B cell (primary cell): ENCODE measurements around the gene UNCX. TPM values are rescaled to one million over a fixed set of nuclear protein-coding genes. Genes with fewer than 3 reads are reported as not detected.

Experiments used
- ATAC-seq: fragments of 200-7000 bp; cut with Tn5 transposase; one replicate; pipeline ENCODE4 v1.10.0; 2021; ENCODE audit warnings: low read depth, mild to moderate bottlenecking, moderate number of reproducible peaks, moderate library complexity
- CTCF ChIA-PET: fragments of 350-600 bp; sonication (Branson Sonifier 250); formaldehyde crosslinking; loops from one replicate; lab custom pipeline; 2021; ENCODE audit warnings: antibody characterized with exemption, inconsistent platforms; lab: Charles Lee
- POLR2A ChIA-PET: fragments of 350-600 bp; sonication (Branson Sonifier 250); formaldehyde crosslinking; loops from one replicate; lab custom pipeline; 2021; ENCODE audit warnings: antibody characterized with exemption; lab: Charles Lee
- DNase-seq: peaks from one replicate; pipeline ENCODE4 v3.0.0; 2013
- H2AFZ ChIP-seq: 2 replicates; pipeline ENCODE4 v1.6.1; 2012; ENCODE audit warnings: mild to moderate bottlenecking, low read depth, low read length; ENCODE audit not compliant: insufficient read depth, poor library complexity, severe bottlenecking
- H3K27ac ChIP-seq, 2 donors: 1 replicate in 1 of 2; 2 replicates in 1 of 2; pipeline ENCODE4 v1.5.1; 2012 to 2013; ENCODE audit warnings: low read length in 2 of 2, mild to moderate bottlenecking in 2 of 2, moderate library complexity in 1 of 2
- H3K27me3 ChIP-seq, 4 experiments: fragments of 200-600 bp in 1 of 4; sonication (generic) in 1 of 4; replicated peaks in 1 of 4; 1 replicate in 2 of 4; 2 replicates in 2 of 4; pipeline versions ENCODE4 v1.6.1 to v1.7.0; 2013 to 2016; ENCODE audit warnings: low read length in 3 of 4, mild to moderate bottlenecking in 2 of 4, mixed read lengths in 1 of 4, moderate library complexity in 1 of 4; ENCODE audit not compliant: insufficient read depth in 4 of 4, control insufficient read depth in 3 of 4; ENCODE audit errors: control extremely low read depth in 1 of 4
- H3K36me3 ChIP-seq, 2 experiments: replicated peaks in 1 of 2; 1 replicate in 1 of 2; 2 replicates in 1 of 2; pipeline versions ENCODE4 v1.6.1 to v1.7.1; 2013; ENCODE audit warnings: low read length in 1 of 2; ENCODE audit not compliant: insufficient read depth in 2 of 2, control insufficient read depth in 1 of 2; ENCODE audit errors: control extremely low read depth in 1 of 2, extremely low read depth in 1 of 2
- H3K4me1 ChIP-seq, 2 donors: fragments of 200-600 bp in 1 of 2; sonication (generic) in 1 of 2; 1 replicate in 1 of 2; 2 replicates in 1 of 2; pipeline versions ENCODE4 v1.5.1 to v1.6.1; 2013 to 2017; ENCODE audit warnings: low read length in 2 of 2; ENCODE audit not compliant: control insufficient read depth in 2 of 2, insufficient read depth in 2 of 2
- H3K4me2 ChIP-seq: replicated peaks from 2 replicates; pipeline ENCODE3; 2012; ENCODE audit warnings: mild to moderate bottlenecking, low read depth, low read length; ENCODE audit not compliant: poor library complexity, severe bottlenecking
- H3K4me3 ChIP-seq, 5 experiments: fragments of 200-600 bp in 1 of 5; sonication (generic) in 1 of 5; 1 replicate in 3 of 5; 2 replicates in 2 of 5; pipeline versions ENCODE4 v1.5.1 to v1.7.0; 2011 to 2016; ENCODE audit warnings: low read length in 4 of 5, mild to moderate bottlenecking in 4 of 5, low read depth in 2 of 5, control low read depth in 1 of 5, moderate library complexity in 1 of 5; ENCODE audit not compliant: insufficient read depth in 1 of 5; ENCODE audit errors: control extremely low read depth in 1 of 5, extremely low read depth in 1 of 5
- H3K79me2 ChIP-seq: fragments of 200-600 bp; sonication (generic); one replicate; pipeline ENCODE4 v1.6.0; 2016; ENCODE audit warnings: low read length; ENCODE audit not compliant: control insufficient read depth, insufficient read depth
- H3K9ac ChIP-seq: fragments of 200-600 bp; sonication (generic); 2 replicates; pipeline ENCODE4 v1.6.1; 2017; ENCODE audit warnings: mild to moderate bottlenecking, low read length, moderate library complexity
- H3K9me3 ChIP-seq, 3 donors: one replicate each; pipeline versions ENCODE4 v1.6.1 to v1.7.1; 2013; ENCODE audit warnings: low read length in 2 of 3; ENCODE audit not compliant: control insufficient read depth in 2 of 3, insufficient read depth in 1 of 3; ENCODE audit errors: control extremely low read depth in 1 of 3
- H4K20me1 ChIP-seq: 2 replicates; pipeline ENCODE4 v1.6.0; 2012; ENCODE audit warnings: mild to moderate bottlenecking, low read length; ENCODE audit not compliant: insufficient read depth, control insufficient read depth, poor library complexity, severe bottlenecking
- H3K27ac Mint-ChIP-seq: one replicate; pipeline ENCODE4 v1.8.0; 2021; ENCODE audit warnings: mixed read lengths
- H3K27me3 Mint-ChIP-seq: one replicate; pipeline ENCODE4 v1.8.0; 2021; ENCODE audit warnings: mixed read lengths
- H3K4me1 Mint-ChIP-seq: one replicate; pipeline ENCODE4 v1.8.0; 2021; ENCODE audit warnings: mixed read lengths
- H3K4me3 Mint-ChIP-seq: one replicate; pipeline ENCODE4 v1.8.0; 2021; ENCODE audit warnings: mixed read lengths
- H3K9me3 Mint-ChIP-seq: one replicate; pipeline ENCODE4 v1.8.0; 2022; ENCODE audit warnings: mixed read lengths; ENCODE audit not compliant: insufficient read depth
- EZH2 ChIP-seq: IDR thresholded peaks from 2 replicates; pipeline ENCODE4 v1.6.1; 2012; ENCODE audit warnings: borderline replicate concordance, low read depth, mild to moderate bottlenecking, moderate library complexity, low read length; ENCODE audit not compliant: insufficient read depth, poor library complexity, severe bottlenecking
- WGBS: methylation state at CpG from one replicate; pipeline ENCODE4 v1.1.5; 2013; ENCODE audit warnings: missing lambda C conversion rate; ENCODE audit not compliant: insufficient coverage; 5-methylcytosine and 5-hydroxymethylcytosine counted together
- intact Hi-C: fragments of 100-400 bp; cut with micrococcal nuclease; formaldehyde crosslinking; loops from one replicate; pipeline ENCODE4 v1.10.0; 2022
- polyA plus RNA-seq: library from polyadenylated mRNA; depleted of rRNA; stranded (reverse); fragments of >200 nt; gene quantifications from 2 replicates; pipeline ENCODE4 v1.2.3, GENCODE V29; 2012
- total RNA-seq, 2 donors: library from RNA; stranded (reverse); fragments of 120-200 nt in 1 of 2; gene quantifications; 1 replicate in 1 of 2; 2 replicates in 1 of 2; pipeline versions ENCODE4 v1.2.3 to v1.2.4, GENCODE V29; 2013 to 2022
- TF ChIP-seq, protein P1 (sequence below): fragments of 200-600 bp; IDR thresholded peaks from one replicate; pipeline ENCODE4 v1.8.0; 2022; ENCODE audit warnings: antibody characterized with exemption, mild to moderate bottlenecking

The UNCX gene
- total and polyA plus RNA-seq, 2 donors (not counting 1 experiment from before 2014, with no cell fraction given): not detected

GRCh38 chr7:1281068-1281467, 48.4 kb downstream of the UNCX start:
- H3K27ac Mint-ChIP-seq: no peak overlapping the region
- POLR2A ChIA-PET: no interaction called here

GRCh38 chr7:1282679-1283078, 50.0 kb downstream of the UNCX start:
- Histone ChIP-seq H3K79me2 (no peaks in the 10 kb centered on the region), H3K4me2 (no peak overlapping the region), H3K36me3 (no peaks in the 10 kb centered on the region), H3K27ac (no peak overlapping the region), H3K4me3 (no peak overlapping the region), H3K9ac (no peak overlapping the region), H3K27me3 (peaks cover 0 to 2% (median 0%) of the 10 kb centered on the region in 4 experiments), H3K9me3 (peaks cover 0 to 18% (median 0%) of the 10 kb centered on the region in 3 donors), H4K20me1 (no peaks in the 10 kb centered on the region), H3K4me1 (no peaks in the 10 kb centered on the region), H2AFZ (no peak overlapping the region)
- H3K27me3 Mint-ChIP-seq: no peaks in the 10 kb centered on the region
- TF ChIP-seq EZH2: no peak
- TF ChIP-seq, protein P1, sequence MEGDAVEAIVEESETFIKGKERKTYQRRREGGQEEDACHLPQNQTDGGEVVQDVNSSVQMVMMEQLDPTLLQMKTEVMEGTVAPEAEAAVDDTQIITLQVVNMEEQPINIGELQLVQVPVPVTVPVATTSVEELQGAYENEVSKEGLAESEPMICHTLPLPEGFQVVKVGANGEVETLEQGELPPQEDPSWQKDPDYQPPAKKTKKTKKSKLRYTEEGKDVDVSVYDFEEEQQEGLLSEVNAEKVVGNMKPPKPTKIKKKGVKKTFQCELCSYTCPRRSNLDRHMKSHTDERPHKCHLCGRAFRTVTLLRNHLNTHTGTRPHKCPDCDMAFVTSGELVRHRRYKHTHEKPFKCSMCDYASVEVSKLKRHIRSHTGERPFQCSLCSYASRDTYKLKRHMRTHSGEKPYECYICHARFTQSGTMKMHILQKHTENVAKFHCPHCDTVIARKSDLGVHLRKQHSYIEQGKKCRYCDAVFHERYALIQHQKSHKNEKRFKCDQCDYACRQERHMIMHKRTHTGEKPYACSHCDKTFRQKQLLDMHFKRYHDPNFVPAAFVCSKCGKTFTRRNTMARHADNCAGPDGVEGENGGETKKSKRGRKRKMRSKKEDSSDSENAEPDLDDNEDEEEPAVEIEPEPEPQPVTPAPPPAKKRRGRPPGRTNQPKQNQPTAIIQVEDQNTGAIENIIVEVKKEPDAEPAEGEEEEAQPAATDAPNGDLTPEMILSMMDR: no peak
- peaks cover 3% of the 10 kb centered on the region for H3K9me3 Mint-ChIP-seq
- 79% methylated on average over 5 of the region's 5 CpGs for WGBS
- DNase-seq (no peak), ATAC-seq (no peak)
- H3K27ac Mint-ChIP-seq: no peak overlapping the region
- intact Hi-C loops: no loop called here
- H3K4me3 Mint-ChIP-seq: no peak overlapping the region
- ChIA-PET POLR2A (no interaction called here), CTCF (no interaction called here)
- H3K4me1 Mint-ChIP-seq: no peaks in the 10 kb centered on the region

More at GRCh38 chr7:1281068-1281467, 48.4 kb downstream of the UNCX start:
- peaks cover 0 to 29% (median 3%) of the 10 kb centered on the region in 3 donors for H3K9me3 ChIP-seq
- DNase-seq (no peak), ATAC-seq (no peak)
- no peak overlapping the region for H3K27ac ChIP-seq
- H3K27me3 ChIP-seq: peaks cover 0 to 5% (median 0%) of the 10 kb centered on the region in 4 experiments
- no peaks in the 10 kb centered on the region for H3K36me3 ChIP-seq
- intact Hi-C loops: no loop called here
- H3K79me2 ChIP-seq: no peaks in the 10 kb centered on the region
- H2AFZ ChIP-seq: no peak overlapping the region
- no peak overlapping the region for H3K4me2 ChIP-seq
- Mint-ChIP-seq H3K9me3 (peaks cover 7% of the 10 kb centered on the region), H3K4me3 (no peak overlapping the region), H3K27me3 (no peaks in the 10 kb centered on the region), H3K4me1 (no peaks in the 10 kb centered on the region)
- CTCF ChIA-PET: no interaction called here
- no peaks in the 10 kb centered on the region for H3K4me1 ChIP-seq
- TF ChIP-seq, protein P1: no peak
- no peak for TF ChIP-seq EZH2
- H3K9ac ChIP-seq: no peak overlapping the region
- 80% methylated on average over 2 of the region's 13 CpGs for WGBS
- H3K4me3 ChIP-seq: no peak overlapping the region
- no peaks in the 10 kb centered on the region for H4K20me1 ChIP-seq
